ENCODE data around the gene GAL. TPM values are rescaled to one million over a fixed set of nuclear protein-coding genes. Genes with fewer than 3 reads are reported as not detected.

Gene GAL
- total RNA-seq, 4 donors from 2014 or later = 1.9 to 14.1 TPM; not detected in 2

- DNase-seq = peak; percentile 0
- intact Hi-C loops (cut with DNase I; ENCODE audit: low total_unique reads) = no loop called here
- Histone ChIP-seq H3K4me3 (no peak overlapping the region), H3K27ac (no peak overlapping the region), H3K36me3 (no peaks in the 10 kb centered on the region), H3K4me1 (no peaks in the 10 kb centered on the region), H3K27me3 (peaks cover 15% of the 10 kb centered on the region), H3K9me3 (no peaks in the 10 kb centered on the region)
- in situ Hi-C loops (cut with MboI; ENCODE audit: low pct_ligation_motif_present in 1 of 4, low pct_unique_long_range_greater_than_20kb in 1 of 4, low sequenced_read_pairs in 3 of 4) = no loop called here
- no peak for TF ChIP-seq POLR2A (IDR thresholded peaks at IDR 0.05)
- TF ChIP-seq CTCF (IDR thresholded peaks at IDR 0.05) = no peak
- no peak for TF ChIP-seq EP300 (IDR thresholded peaks at IDR 0.05; ENCODE audit: low read depth)
- no peak for TF ChIP-seq POLR2AphosphoS5 (IDR thresholded peaks at IDR 0.05)
- 75% methylated on average over 15 of the region's 15 CpGs; no CpG with 5 or more reads in 1 of the 2 donors for WGBS, 2 donors (ENCODE audit: low coverage in 1 of 2)
These were observed 6.3 kb upstream of the GAL start for GRCh38 chr11:68678031-68678441.

- Histone ChIP-seq H3K9me3 (no peaks in the 10 kb centered on the region), H3K27me3 (peaks cover 42% of the 10 kb centered on the region), H3K4me1 (peaks cover 0 to 12% (median 11%) of the 10 kb centered on the region in 4 donors), H3K4me3 (no peak overlapping the region), H3K36me3 (no peaks in the 10 kb centered on the region), H3K27ac (no peak overlapping the region)
- TF ChIP-seq POLR2A (IDR thresholded peaks at IDR 0.05) (no peak), EP300 (IDR thresholded peaks at IDR 0.05; ENCODE audit: low read depth) (no peak)
- in situ Hi-C loops (cut with MboI; ENCODE audit: low pct_ligation_motif_present in 1 of 4, low pct_unique_long_range_greater_than_20kb in 1 of 4, low sequenced_read_pairs in 3 of 4) = no loop called here
- 89 to 92% methylated on average over 4 to 17 of the region's 17 CpGs for WGBS, 2 donors (ENCODE audit: low coverage in 1 of 2)
- intact Hi-C loops (cut with DNase I; ENCODE audit: low total_unique reads) = no loop called here
- no peak for DNase-seq
These were observed 3.7 kb upstream of the GAL start for GRCh38 chr11:68680541-68681231.

GRCh38 chr11:68682531-68682961 is 1.8 kb upstream of the GAL start:
- Histone ChIP-seq H3K9me3 (no peaks in the 10 kb centered on the region), H3K27ac (no peak overlapping the region), H3K4me3 (no peak overlapping the region), H3K36me3 (no peaks in the 10 kb centered on the region), H3K27me3 (peaks cover 56% of the 10 kb centered on the region), H3K4me1 (peaks cover 0 to 12% (median 11%) of the 10 kb centered on the region in 4 donors)
- 52 to 70% methylated on average over 2 to 9 of the region's 9 CpGs for WGBS, 2 donors (ENCODE audit: low coverage in 1 of 2)
- intact Hi-C loops (cut with DNase I; ENCODE audit: low total_unique reads) = no loop called here
- no peak for DNase-seq
- TF ChIP-seq EP300 (IDR thresholded peaks at IDR 0.05; ENCODE audit: low read depth) (no peak), POLR2A (IDR thresholded peaks at IDR 0.05) (no peak), CTCF (IDR thresholded peaks at IDR 0.05) (no peak)
- in situ Hi-C loops (cut with MboI; ENCODE audit: low pct_ligation_motif_present in 1 of 4, low pct_unique_long_range_greater_than_20kb in 1 of 4, low sequenced_read_pairs in 3 of 4) = no loop called here

- peaks cover 0 to 12% (median 11%) of the 10 kb centered on the region in 4 donors for H3K4me1 ChIP-seq
- H3K27ac ChIP-seq = no peak overlapping the region
- H3K36me3 ChIP-seq = no peaks in the 10 kb centered on the region
- DNase-seq = no peak
- intact Hi-C loops (cut with DNase I; ENCODE audit: low total_unique reads) = no loop called here
- 84% methylated on average over 7 of the region's 7 CpGs; no CpG with 5 or more reads in 1 of the 2 donors for WGBS, 2 donors (ENCODE audit: low coverage in 1 of 2)
- in situ Hi-C loops (cut with MboI; ENCODE audit: low pct_ligation_motif_present in 1 of 4, low pct_unique_long_range_greater_than_20kb in 1 of 4, low sequenced_read_pairs in 3 of 4) = no loop called here
- H3K4me3 ChIP-seq = no peak overlapping the region
- H3K9me3 ChIP-seq = no peaks in the 10 kb centered on the region
- no peak for TF ChIP-seq POLR2AphosphoS5 (IDR thresholded peaks at IDR 0.05)
- no peak for TF ChIP-seq CTCF (IDR thresholded peaks at IDR 0.05)
- no peak for TF ChIP-seq POLR2A (IDR thresholded peaks at IDR 0.05)
- TF ChIP-seq EP300 (IDR thresholded peaks at IDR 0.05; ENCODE audit: low read depth) = no peak
- H3K27me3 ChIP-seq = peaks cover 61% of the 10 kb centered on the region
These were observed 1.2 kb upstream of the GAL start for GRCh38 chr11:68683121-68683520.

Data from transverse colon (tissue), 4 donors.